Lower leg skin (tissue), 3 donors: Measurements from ENCODE around the gene KCNMB4.

Source experiments
- CTCF ChIP-seq, 3 donors: fragments of 450-650 bp; IDR thresholded peaks; one replicate each; pipeline ENCODE4 v1.5.1; 2016; ENCODE audit warnings: antibody characterized with exemption in 3 of 3, mild to moderate bottlenecking in 3 of 3, moderate library complexity in 2 of 3
- POLR2A ChIP-seq, 2 donors: fragments of 450-650 bp; IDR thresholded peaks; one replicate each; pipeline ENCODE4 v1.6.1; 2016 to 2017; ENCODE audit warnings: antibody characterized with exemption in 2 of 2, mild to moderate bottlenecking in 1 of 2, moderate library complexity in 1 of 2

- no peak for TF ChIP-seq CTCF (IDR thresholded peaks at IDR 0.05)
- no peak for TF ChIP-seq POLR2A (IDR thresholded peaks at IDR 0.05)
Observed at GRCh38 chr12:70456953-70457352, 90.9 kb downstream of the KCNMB4 start.
